Activated T-cell treated with anti-CD3 and anti-CD28 coated beads for 1 hour (primary cell): ENCODE data around the gene CFB.
"Not testable (repeated sequence)": the region's sequence is repeated elsewhere in the genome, so short reads cannot be mapped to it uniquely, and the experiment has no call there.

Source experiments
- DNase-seq: peaks from one replicate; pipeline ENCODE4 v3.0.0-alpha.2; 2020; ENCODE audit warnings: low read depth

Gene CFB

DNA sequence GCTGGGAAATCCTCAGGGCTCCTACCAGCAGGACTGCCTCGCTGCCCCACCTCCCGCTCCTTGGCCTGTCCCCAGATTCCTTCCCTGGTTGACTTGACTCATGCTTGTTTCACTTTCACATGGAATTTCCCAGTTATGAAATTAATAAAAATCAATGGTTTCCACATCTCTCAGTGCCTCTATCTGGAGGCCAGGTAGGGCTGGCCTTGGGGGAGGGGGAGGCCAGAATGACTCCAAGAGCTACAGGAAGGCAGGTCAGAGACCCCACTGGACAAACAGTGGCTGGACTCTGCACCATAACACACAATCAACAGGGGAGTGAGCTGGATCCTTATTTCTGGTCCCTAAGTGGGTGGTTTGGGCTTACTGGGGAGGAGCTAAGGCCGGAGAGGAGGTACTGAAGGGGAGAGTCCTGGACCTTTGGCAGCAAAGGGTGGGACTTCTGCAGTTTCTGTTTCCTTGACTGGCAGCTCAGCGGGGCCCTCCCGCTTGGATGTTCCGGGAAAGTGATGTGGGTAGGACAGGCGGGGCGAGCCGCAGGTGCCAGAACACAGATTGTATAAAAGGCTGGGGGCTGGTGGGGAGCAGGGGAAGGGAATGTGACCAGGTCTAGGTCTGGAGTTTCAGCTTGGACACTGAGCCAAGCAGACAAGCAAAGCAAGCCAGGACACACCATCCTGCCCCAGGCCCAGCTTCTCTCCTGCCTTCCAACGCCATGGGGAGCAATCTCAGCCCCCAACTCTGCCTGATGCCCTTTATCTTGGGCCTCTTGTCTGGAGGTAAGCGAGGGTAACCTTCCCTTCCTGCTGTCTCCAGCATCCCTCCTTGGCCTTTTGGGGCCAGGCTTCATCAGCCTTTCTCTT, at the start of gene CFB:
Gene CFB, plus strand, starts transcription at position 589 of the 863 bp plus-strand sequence. Its CDS starts 127 bp downstream, at position 716.
- DNase-seq = no peak

DNA sequence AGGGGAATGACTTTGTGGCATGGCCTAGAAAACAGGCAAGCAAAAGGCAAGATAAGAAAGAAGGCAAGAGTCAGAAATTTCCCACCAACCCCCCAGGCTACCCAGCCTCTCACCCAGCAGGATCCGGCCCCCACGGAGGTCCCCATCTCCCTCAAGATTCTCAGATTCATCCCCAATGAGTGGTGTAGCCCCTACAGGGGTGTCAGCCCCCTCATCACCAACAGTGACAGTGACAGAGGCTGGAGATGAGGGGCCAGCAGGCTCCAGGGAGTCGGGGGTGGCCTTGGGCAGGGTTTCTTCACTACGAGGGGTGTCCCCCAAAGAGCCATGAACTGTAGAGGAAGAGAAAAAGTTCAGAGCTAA, 49.4 kb upstream of the CFB start:
- no peak for DNase-seq

DNA sequence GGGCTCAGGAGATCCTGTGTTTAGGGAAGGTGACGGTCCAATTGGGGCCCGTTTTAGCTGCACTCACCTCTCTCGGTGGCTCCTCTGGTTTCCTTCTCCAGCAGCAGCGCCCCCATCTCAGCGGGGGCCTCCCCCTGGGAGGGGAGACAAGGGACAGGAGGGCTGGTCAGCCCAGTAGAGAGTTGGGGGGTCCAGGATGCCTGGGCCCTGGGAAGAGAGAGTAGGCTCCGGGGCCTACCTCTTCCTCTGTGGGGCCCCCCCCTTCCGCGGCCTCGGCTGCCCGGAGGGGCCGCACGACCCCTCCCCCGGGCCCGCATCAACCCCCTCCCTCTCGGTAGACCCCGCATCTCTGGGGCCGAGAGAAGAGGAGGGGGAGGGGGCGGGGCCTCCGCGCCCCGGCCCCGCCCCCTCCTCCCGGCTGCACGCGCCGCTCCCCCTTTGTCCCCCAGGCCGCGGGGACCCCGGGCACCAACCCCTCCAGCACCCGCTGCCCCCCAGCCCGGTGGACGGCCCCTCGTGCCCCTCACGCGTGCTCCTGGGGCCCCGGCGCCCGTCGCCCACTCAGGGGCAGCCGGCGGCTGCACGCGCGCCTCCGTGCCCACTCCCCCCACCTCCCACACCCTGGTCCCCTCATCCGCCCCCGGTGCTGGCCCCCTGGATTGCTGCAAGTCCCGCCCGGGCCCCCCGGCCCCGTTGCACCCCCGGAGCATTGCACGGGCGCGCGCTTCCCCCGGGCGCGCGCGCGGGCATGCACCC, 48.9 kb upstream of the CFB start:
- DNase-seq = no peak

DNA sequence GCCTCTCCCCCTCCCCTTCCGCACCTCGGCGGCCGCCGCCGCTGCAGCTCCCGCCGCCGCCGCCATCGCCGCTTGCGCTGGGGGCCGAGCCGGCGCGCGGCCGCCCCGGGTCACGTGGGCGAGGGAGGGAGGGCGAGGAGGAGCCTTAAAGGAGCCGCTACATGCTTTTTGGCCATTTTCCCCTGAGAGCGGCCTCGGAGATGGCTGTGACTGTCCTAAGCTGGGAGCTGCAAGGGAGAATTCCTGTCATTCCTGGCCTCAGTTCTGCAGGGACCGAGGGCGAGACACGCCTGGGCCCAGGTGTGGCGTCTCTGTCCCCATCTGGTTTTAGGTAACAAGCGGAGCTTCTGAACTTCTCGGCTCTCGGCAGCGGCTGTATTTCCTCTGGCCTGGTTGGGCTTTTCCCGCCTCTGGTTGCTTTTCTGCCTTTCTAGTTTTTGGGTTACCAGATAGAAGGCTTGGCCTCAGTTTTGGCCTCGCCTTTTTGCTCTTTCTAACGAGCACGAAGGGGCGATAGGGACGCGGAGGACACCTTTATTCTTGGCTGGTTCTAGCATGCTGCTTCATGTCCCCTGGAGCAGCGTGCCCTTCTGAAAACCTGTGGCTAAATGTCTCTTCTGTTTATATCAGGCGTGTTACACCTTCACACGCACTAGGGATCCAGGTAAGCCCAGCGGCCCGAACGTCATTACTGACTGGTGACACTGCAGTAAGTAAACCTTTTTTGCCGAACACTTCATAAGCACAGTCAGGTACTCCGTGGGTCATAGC, 48.1 kb upstream of the CFB start, which contains the start of gene EHMT2:
Gene EHMT2, minus strand, starts transcription at position 87 of the 771 bp plus-strand sequence. Its CDS starts 21 bp downstream, at position 66.
- DNase-seq = peak; percentile 76

DNA sequence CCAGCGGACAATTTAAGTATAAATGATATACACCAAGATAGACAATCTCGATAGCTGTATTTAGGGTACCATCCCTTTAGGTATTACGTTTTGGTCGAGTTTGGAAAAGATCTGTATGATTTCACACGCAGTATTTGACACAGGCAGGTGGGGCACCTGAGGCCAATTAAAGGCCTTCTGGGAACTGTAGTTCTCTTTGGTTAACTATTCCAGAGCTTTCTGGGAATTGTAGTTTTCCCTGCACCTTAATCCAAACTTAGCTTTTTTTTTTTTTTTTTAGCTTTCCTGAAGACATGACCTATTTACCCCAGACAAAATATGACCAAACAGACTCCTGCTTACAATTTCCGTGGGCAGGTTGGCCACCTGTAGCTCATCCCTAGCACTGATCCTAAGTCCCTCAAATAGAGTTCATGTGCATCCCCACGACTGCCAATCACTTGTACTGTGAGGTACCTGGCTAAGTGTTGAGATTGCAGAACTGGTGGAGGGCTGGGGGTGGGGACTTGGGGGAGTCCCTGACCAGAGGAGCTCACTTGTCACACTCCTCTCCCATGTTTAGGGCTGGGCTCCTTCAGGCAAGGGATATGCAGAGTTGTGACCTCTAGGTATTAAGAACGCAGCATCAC, 47.4 kb upstream of the CFB start:
- no peak for DNase-seq

DNA sequence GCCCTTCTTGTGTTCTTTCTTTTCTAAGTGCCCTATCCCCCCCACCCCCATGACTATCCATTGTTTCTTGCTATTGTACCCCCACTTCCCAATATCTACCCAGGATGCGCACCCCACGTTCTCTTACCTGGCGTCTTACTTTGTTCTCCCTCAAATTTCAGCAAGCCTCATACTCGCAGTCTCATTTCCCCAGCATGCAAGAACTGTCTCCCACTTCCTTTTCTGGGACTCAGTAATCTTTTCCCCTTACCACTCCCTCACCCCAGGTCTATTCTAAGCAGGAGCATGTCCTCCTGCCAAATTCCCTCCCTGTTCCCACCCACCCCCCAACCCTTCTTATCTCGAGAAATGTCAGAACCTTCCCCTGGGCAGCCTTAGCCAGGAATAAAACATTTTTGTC, 46.7 kb upstream of the CFB start:
- no peak for DNase-seq

DNA sequence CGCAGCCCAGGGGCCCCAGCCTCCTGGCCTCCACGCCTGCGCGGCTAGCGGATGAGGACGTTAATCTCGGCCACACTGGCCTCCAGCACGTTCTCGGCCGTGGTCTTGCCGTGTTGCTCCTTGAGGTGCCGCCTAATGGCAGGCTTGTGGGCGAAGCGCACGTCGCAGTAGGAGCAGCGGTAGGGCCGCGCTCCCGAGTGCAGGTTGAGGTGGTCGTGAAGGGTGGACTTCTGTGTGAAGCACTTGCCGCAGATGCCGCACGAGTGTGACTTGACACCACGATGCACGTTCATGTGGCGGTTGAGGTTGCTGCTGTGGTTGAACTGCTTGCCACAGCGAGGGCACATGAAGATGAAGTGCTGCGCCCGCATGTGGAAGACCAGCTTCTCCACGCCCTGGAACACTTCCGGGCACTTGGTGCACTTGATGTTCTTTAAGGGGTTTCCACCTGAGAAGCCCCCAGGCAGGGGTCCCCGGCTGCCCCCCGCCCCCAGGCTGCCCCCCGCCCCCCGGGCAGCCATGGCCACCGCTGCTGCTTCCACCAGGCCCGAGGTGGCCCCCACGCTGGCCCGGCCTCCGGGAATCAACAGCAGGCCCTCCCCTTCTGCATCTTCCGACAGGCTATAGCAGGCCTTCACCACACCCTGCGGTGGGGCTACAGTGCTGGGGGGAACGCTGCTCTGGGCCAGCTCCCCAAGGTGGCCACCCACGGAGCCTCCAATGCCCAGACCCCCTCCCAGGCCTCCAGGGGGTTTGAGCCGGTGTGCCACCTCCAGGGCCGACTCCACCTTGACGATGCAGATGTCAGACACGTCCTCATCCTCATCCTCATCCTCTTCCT, 45.8 kb upstream of the CFB start:
- no peak for DNase-seq

DNA sequence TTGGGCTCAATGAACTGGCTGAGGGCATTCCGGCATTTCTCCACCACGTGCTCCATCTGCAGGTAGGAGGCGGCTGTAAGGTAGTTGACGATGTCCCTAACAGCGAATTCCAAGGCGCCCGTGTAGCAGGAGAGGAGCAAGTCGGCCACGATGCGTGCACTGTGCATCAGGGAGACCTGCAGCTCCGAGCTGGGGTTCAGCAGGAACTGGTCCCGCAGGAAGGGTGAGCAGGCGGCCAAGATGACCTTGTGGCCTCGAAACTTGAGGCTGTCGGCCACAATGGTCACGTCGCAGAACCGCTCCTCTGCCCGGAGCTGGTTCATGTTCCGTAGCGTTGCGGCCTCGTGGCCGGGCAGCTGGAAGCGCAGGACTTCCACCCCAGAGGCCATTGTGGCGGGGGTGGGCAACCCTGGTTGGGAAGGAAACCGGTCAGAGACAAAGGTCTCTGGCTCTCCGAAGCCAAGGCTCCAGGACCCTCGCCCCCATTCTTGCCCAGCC, 44.9 kb upstream of the CFB start:
- no peak for DNase-seq

DNA sequence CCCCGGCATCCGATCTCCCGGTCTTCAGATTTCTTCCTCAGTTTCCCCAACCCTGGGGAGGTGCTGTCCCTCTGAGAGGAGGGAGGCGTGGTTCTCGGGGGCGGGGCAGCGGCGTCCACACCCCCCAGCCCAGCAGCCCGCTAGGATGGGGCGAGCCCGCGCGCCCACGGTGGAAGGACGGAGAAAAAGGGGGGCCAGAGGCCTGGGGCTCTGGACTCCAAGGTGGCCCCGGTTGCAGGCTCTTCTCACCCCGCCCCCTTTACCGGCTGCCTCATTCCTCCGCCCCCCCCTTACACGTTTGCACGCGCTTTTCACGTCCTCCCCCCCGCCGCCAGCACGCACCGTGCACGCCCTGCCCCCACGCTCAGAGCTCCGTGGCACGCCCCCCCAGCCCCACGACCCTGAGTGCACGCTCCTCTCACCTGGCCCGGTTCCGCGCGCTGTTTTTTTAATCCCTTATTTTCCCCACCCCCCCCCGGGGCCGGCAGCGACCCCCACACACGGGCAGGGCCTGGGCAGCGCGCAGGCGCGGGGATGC, 44.4 kb upstream of the CFB start:
- DNase-seq = peak; percentile 56

DNA sequence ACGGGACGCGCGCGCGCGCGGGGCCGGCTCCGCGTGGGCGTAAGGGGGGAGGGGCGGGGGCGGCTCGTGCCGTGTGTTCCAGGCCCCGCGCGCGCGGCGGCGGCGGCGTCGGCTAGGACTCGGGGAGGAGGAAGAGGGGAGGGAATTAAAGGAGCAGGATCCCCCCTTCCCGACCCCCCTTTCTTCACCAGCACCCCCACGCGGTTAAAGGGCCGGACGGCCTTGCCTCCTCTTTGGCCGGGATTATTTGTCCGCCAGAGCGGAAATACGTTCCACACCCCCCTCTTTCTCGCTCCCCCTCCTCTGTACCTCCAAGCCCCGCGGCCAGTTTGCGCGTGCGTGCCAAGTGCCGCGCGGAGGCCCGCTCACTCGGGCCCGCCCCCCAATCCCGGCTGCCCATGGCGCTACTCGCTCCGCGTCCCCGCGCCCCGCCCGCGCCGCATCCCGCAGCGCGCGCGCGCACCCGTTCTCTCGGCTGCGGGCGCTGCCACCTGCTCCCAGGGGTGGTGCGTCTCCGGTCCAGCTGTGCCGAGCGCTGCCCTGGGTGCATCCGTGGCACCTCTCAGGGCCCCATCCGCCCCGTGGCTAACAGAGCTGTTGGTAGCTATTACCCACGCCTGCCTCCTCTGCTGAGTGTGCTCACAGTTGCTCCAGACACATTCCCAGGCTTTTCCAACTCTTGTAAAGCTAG, 43.8 kb upstream of the CFB start, which contains the start of gene ZBTB12:
Gene ZBTB12, minus strand, starts transcription at position 134 of the 691 bp plus-strand sequence. CDS start 781 bp downstream, outside the sequence.
- DNase-seq = peak; percentile 73

DNA sequence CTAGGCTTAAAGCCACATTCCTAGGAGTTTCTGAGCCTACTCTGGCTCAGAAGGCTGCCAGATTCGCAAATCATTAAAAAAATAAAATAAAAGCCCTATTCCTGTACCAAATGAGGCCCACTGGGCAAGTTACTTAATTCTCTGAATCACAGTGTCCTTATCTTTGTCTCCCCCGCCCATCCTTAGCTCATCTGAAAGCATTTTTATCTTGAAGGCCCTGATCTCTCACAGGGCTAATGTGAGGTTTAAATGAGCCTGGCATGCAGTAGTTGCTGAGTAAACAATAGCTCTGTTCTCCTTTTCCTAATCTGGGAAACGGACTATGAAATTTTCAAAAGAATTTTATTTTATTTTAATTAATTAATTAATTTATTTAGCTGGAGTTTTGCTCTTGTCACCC, 41.9 kb upstream of the CFB start:
- no peak for DNase-seq

DNA sequence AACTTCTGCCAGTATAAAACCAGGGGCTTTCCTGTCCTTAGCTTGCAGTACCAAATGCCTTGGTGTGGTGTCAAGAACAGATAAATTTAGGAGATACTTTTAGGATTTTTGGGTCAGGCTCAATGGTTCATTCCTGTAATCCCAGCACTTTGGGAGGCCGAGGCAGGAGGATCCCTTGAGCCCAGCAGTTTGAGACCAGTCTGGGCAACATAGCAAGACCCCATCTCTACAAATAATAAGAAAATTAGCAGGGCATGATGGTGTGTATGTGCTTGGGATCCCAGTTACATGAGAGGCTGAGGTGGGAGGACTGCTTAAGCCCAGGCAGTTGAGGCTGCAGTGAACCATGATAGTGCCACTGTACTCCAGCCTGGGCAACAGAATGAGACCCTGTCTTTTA, 40.9 kb upstream of the CFB start:
- DNase-seq = no peak

DNA sequence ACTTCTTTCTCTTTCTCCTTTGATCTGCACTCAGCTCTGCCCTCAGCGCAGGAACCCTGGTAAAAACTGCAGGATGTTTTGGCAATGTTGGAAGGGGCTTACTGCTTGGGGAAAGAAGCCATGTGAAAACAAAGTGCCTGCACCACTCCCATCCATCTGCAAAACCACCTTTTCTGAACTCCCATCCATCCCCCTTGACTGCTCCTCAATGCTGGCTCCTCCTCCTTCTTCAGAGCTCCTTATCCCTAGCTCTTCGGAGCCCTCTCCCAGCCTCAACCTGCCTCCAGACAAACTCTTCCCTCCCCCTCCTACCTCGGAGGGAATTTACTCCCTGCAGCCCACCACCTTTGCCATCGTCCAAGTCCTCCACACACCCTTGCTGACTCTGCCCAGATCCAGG, 39.8 kb upstream of the CFB start:
- no peak for DNase-seq

DNA sequence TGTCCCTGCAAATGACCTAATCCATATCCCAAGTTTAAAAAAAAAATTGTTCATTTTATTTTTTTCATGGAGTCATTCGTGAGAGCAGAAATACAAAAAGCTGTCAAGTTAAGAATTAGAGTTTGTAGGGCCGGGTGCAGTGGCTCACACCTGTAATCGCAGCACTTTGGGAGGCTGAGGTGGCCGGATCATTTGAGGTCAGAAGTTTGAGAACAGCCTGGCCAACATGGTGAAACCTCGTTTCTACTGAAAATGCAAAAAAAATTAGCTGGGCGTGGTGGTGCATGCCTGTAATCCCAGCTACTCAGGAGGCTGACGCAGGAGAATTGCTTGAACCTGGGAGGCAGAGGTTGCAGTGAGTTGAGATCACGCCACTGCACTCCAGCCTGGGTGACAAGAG, 39.2 kb upstream of the CFB start:
- DNase-seq = not testable (repeated sequence)

DNA sequence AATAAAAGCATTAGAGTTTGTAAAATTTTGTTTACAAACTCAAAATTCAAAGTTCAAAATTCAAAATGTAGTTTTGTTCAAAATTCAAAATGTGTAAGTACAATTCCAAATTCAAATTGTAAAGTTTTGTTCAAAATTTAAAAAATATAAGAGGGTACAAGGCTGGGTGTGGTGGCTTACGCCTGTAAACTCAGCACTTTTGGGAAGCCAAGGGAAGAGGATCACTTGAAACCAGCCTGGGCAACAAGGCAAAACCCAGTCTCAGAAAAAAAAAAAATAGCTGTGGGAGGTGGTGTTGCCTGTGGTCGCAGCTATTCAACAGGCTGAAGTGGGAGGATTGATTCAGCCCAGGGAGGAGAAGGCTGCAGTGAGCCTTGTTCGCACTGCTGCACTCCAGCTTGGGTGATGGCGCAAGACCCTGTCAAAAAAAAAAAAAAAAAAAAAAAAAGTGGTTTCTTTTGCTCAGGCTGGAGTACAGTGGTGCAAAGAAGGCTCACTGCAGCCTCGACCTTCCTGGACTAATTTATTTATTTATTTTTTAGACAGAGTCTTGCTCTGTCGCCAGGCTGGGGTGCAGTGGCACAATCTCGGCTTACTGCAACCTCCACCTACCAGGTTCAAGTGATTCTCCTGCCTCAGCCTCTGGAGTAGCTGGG, 38.6 kb upstream of the CFB start:
- DNase-seq = no peak

DNA sequence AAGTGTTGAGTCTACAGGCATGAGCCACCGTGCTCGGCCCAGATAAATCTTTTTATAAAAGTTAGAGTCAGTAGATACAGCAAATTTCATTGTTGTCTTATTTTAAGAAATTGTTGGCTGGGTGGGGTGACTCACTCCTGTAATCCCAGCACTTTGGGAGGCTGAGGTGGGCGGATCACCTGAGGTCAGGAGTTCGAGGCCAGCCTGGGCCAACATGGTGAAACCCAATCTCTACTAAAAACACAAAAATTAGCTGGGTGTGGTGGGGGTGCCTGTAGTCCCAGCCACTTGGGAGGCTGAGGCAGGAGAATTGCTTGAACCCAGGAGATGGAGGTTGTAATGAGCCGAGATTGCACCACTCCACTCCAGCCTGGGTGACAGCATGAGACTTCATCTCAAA, 37.6 kb upstream of the CFB start:
- not testable (repeated sequence) for DNase-seq

DNA sequence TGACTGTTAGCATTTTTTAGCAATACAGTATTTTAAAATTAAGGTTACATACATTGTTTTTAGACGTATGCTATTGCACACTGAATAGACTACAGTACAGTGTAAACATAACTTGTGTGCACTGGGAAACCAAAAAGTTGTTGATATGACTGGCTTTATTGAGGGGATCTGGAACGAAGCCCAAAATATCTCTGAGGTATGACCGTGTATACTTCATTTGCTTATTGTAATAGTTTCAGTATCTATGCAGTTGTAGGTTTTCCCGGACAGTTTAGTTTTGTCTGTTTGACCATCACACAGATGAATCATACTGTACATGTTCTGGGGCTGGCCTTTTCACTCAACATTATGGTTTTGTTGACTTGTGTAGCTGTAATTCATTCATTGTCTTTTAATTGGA, 37.1 kb upstream of the CFB start:
- DNase-seq = no peak

DNA sequence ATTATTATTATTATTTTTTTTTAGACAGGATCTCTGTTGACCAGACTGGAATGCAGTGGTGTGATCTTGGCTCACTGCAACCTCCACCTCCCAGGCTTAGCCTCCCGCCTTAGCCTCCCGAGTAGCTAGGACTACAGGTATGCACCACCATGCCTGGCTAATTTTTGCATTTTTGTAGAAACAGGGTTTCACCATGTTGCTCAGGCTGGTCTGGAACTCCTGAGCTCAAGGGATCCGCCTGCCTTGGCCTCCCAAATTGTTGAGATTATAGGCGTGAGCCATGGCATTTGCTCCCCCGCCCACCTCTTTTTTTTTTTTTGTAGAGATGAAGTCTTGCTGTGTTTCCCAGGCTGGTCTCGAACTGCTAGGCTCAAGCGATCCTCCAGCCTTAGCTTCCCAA, 36.6 kb upstream of the CFB start:
- DNase-seq = not testable (repeated sequence)
